Peyer's patch (tissue), 4 donors: Measurements from ENCODE around the gene PHACTR3.

Experiments
- CTCF ChIP-seq, 6 experiments: fragments of 450-650 bp in 4 of 6; fragments of 200-600 bp in 2 of 6; sonication (generic) in 1 of 6; IDR thresholded peaks; one replicate each; pipeline ENCODE4 v1.5.1; 2017 to 2019; ENCODE audit warnings: antibody characterized with exemption in 6 of 6, mild to moderate bottlenecking in 3 of 6, moderate library complexity in 1 of 6
- POLR2A ChIP-seq, 2 donors: fragments of 450-650 bp; IDR thresholded peaks; one replicate each; pipeline ENCODE4 v1.5.1; 2017; ENCODE audit warnings: antibody characterized with exemption in 2 of 2, mild to moderate bottlenecking in 2 of 2, moderate library complexity in 2 of 2

DNA sequence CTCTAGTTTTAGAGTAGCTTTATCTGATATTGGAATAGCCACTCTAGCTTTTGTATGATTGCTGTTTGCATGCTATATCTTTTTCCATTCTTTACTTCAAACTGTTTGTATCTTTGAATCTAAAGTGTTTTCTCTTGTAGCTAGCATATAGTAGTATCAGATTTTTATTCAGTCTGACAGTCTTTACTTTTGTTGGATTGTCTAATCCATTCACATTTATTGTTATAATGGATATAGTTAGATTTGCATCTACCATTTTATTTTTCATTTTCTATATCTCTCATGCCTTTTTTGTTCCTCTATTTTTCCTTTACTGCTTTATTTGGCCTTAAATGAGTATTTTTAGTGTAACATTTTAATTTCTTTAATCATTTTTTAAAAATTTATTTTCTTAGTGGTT is 52.1 kb downstream of the PHACTR3 start:
- TF ChIP-seq CTCF (IDR thresholded peaks at IDR 0.05) (no peak), POLR2A (IDR thresholded peaks at IDR 0.05) (no peak)
